ENCODE data around the gene ILK. TPM values are rescaled to one million over a fixed set of nuclear protein-coding genes. Genes with fewer than 3 reads are reported as not detected.

Gene ILK
- total RNA-seq, 1 experiment from 2014 or later, result 73.5 TPM

- H3K9me3 ChIP-seq (ENCODE audit: control insufficient read depth in 1 of 2, insufficient read depth in 1 of 2, low read depth in 1 of 2, low read length in 2 of 2), result no peaks in the 10 kb centered on the region
- DNase-seq (ENCODE audit: low read depth, low spot score) (no peak), ATAC-seq (no peak)
- no peak overlapping the region for H3K4me3 ChIP-seq (replicated peaks in 1 of 2; ENCODE audit: low read depth in 1 of 2, low read length in 2 of 2)
- no peak overlapping the region for H3K27ac ChIP-seq (ENCODE audit: low read depth, low read length)
- no peak overlapping the region for H2AFZ ChIP-seq (ENCODE audit: low read depth, low read length, poor library complexity, severe bottlenecking)
- H3K4me1 ChIP-seq (ENCODE audit: control insufficient read depth in 1 of 2, insufficient read depth in 2 of 2, low read length in 2 of 2), result no peaks in the 10 kb centered on the region
- H3K36me3 ChIP-seq (ENCODE audit: control insufficient read depth in 1 of 2, insufficient read depth in 2 of 2, low read length in 2 of 2), result no peaks in the 10 kb centered on the region
- no peak overlapping the region for H3K9ac ChIP-seq (ENCODE audit: low read length)
- H3K4me2 ChIP-seq (ENCODE audit: low read length), result no peak overlapping the region
- intact Hi-C loops (cut with micrococcal nuclease), result no loop called here
- H4K20me1 ChIP-seq (ENCODE audit: insufficient read depth), result no peaks in the 10 kb centered on the region
- H3K9me2 ChIP-seq (ENCODE audit: insufficient read depth), result no peaks in the 10 kb centered on the region
- ChIA-PET POLR2A (no interaction called here), CTCF (interaction anchor here (1.2 to 1.5 kb wide), 2 partner anchors 9 to 295 kb away, joined by 3 read pairs; no protein-coding TSS in a partner anchor), RAD21 (ENCODE audit: low non-redundant PET in 1 of 2, low total read pairs in 2 of 2, uncharacterized antibody in 2 of 2, unreplicated experiment in 2 of 2) (no interaction called here)
- TF ChIP-seq SIN3A (IDR thresholded peaks at IDR 0.05; ENCODE audit: low read depth) (no peak), ATF3 (IDR thresholded peaks at IDR 0.05) (no peak), REST (IDR thresholded peaks at IDR 0.05; ENCODE audit: low read depth) (no peak), ELF1 (IDR thresholded peaks at IDR 0.05; ENCODE audit: borderline replicate concordance, low read depth) (no peak), ZFX (IDR thresholded peaks at IDR 0.05) (no peak), EZH2 (IDR thresholded peaks at IDR 0.05) (no peak), CBX3 (IDR thresholded peaks at IDR 0.05; ENCODE audit: low read depth) (no peak), ZBTB33 (IDR thresholded peaks at IDR 0.05; ENCODE audit: extremely low read depth, insufficient replicate concordance, low read length) (no peak), EZH2phosphoT487 (IDR thresholded peaks at IDR 0.05; ENCODE audit: borderline replicate concordance) (no peak), ZNF274 (IDR thresholded peaks at IDR 0.05; ENCODE audit: low read depth, low read length) (no peak), TCF7L2 (IDR thresholded peaks at IDR 0.05; ENCODE audit: borderline replicate concordance, extremely low read depth, insufficient read depth, insufficient read length) (no peak), CEBPB (IDR thresholded peaks at IDR 0.05; ENCODE audit: low read depth) (no peak), CTCF (IDR thresholded peaks at IDR 0.05 in 2 of 3, conservative IDR thresholded peaks at IDR 0.05 in 1 of 3; ENCODE audit: borderline replicate concordance in 1 of 3, insufficient read depth in 1 of 3, low read depth in 2 of 3, low read length in 2 of 3) (no peak), YY1 (IDR thresholded peaks at IDR 0.05; ENCODE audit: extremely low read depth, insufficient replicate concordance, low read depth, low read length) (no peak), FOSL1 (IDR thresholded peaks at IDR 0.05; ENCODE audit: low read depth) (no peak)
- H3K79me2 ChIP-seq (ENCODE audit: insufficient read depth, low read length), result no peaks in the 10 kb centered on the region
- no TSS peak for BruUV-seq (replicated peaks)
- peaks cover 6% of the 10 kb centered on the region; the same call in 1 of the 2 replicates for H3K27me3 ChIP-seq (ENCODE audit: insufficient read depth, low read length)
Measured at GRCh38 chr11:6658647-6659046, 55.1 kb downstream of the ILK start.

Measured in HCT116 (cell line).